ENCODE data around the gene GHSR. TPM values are rescaled to one million over a fixed set of nuclear protein-coding genes. Genes with fewer than 3 reads are reported as not detected.

Gene GHSR
- total and polyA plus RNA-seq, 3 donors from 2014 or later = 0.31 to 1.2 (median 0.63) TPM

DNA sequence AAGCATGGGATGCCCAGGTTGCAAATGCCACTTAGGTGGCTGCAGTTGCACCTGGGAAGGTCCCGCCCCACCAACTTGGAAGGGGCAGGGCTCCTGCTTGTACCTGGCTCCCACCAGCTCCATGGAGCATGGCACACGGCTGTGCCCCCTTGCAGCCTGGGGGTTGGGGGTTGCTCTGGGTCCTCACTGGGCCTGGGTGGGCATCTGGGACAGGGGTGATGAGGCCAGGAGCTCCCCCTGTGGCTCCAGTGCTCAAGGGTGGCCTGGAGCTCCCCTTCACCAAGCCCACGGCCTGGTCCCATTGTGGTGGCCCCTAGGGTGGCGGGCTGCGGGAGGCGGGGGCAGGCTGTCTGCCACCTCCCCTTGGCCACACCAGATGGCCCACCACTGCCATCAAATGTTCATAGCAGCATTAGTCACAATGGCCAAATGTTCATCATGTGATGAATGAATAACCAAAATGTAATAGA lies 36.7 kb downstream of the GHSR start:
- Histone ChIP-seq H3K9me3 (no peaks in the 10 kb centered on the region), H3K27ac (no peak overlapping the region), H3K27me3 (no peaks in the 10 kb centered on the region), H3K4me1 (no peaks in the 10 kb centered on the region), H3K36me3 (ENCODE audit: low read depth, missing control alignments) (no peaks in the 10 kb centered on the region), H3K4me3 (no peak overlapping the region)
- 93 to 100% methylated on average over 3 to 6 of the region's 6 CpGs for WGBS, 2 donors
- intact Hi-C loops (cut with DNase I; ENCODE audit: low total_unique reads) = no loop called here
- TF ChIP-seq, protein P1, sequence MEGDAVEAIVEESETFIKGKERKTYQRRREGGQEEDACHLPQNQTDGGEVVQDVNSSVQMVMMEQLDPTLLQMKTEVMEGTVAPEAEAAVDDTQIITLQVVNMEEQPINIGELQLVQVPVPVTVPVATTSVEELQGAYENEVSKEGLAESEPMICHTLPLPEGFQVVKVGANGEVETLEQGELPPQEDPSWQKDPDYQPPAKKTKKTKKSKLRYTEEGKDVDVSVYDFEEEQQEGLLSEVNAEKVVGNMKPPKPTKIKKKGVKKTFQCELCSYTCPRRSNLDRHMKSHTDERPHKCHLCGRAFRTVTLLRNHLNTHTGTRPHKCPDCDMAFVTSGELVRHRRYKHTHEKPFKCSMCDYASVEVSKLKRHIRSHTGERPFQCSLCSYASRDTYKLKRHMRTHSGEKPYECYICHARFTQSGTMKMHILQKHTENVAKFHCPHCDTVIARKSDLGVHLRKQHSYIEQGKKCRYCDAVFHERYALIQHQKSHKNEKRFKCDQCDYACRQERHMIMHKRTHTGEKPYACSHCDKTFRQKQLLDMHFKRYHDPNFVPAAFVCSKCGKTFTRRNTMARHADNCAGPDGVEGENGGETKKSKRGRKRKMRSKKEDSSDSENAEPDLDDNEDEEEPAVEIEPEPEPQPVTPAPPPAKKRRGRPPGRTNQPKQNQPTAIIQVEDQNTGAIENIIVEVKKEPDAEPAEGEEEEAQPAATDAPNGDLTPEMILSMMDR (IDR thresholded peaks at IDR 0.05) = no peak
- no peak for TF ChIP-seq POLR2A (IDR thresholded peaks at IDR 0.05)
- no peak for DNase-seq

DNA sequence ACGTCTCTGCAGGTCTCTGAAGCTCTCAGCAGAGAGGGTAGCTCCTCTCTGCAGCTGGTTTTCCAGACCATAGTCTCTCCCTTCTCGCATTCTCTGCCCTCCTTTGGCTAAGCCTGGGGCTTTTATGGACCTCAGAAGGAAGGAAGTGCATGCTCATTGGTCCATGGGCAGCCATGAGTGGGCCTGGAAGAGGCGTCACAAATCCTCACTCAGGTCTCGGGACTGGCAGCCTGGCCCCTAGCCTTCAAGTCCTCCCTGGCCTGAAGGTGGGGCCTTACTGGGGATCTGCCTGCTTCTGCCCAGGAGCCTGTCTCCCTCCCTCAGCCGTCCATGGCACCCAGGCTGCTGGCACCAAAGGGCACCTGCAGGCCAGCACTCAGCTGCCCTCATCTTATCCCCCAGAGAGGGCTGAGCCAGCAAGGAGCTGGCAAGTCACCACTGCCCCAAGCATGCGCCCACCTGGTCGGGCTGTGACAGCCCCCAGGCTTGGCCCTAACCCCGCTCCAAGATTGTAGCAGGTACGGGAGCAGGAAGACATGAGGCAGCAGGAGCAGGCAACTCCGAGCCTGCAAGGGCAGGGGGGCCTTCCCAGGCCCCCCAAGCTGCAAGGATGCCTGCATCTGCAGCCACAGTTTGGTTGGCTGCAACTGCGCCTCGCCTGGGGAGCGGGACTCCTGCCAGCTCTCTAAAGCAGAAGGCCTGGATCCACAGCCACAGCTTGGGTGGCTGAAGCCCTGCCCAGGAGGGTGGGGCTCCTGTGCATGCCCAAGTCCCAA lies 37.4 kb downstream of the GHSR start:
- H3K27me3 ChIP-seq = no peaks in the 10 kb centered on the region
- 70 to 81% methylated on average over 5 to 13 of the region's 13 CpGs for WGBS, 2 donors
- no peaks in the 10 kb centered on the region for H3K4me1 ChIP-seq
- intact Hi-C loops (cut with DNase I; ENCODE audit: low total_unique reads) = no loop called here
- H3K36me3 ChIP-seq (ENCODE audit: low read depth, missing control alignments) = no peaks in the 10 kb centered on the region
- H3K27ac ChIP-seq = no peak overlapping the region
- H3K9me3 ChIP-seq = no peaks in the 10 kb centered on the region
- no peak for DNase-seq
- no peak overlapping the region for H3K4me3 ChIP-seq
- TF ChIP-seq POLR2A (IDR thresholded peaks at IDR 0.05) = no peak
- TF ChIP-seq, protein P1 (IDR thresholded peaks at IDR 0.05) = no peak

DNA sequence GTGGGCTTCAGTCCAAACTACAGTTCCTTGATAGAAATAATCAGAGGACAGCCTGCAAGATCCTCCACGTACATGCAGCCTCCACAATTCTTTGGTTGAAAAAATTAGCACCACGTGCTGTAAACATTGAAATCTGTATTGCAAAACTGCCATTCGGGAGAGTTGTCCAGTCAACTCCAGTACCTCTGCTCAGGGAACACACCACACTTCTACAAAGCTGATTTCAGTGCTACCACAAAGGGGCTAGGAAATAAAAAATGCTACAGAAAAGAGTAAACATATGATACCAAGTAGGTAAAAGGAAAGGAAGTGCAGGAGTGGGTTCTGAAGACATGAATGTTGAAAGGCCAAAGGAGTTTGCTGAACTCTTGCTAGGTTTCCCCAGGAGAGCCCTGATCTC lies 40.4 kb downstream of the GHSR start:
- no peak for DNase-seq
- H3K4me1 ChIP-seq = no peaks in the 10 kb centered on the region
- H3K27ac ChIP-seq = no peak overlapping the region
- H3K4me3 ChIP-seq = no peak overlapping the region
- no peaks in the 10 kb centered on the region for H3K36me3 ChIP-seq (ENCODE audit: low read depth, missing control alignments)
- H3K9me3 ChIP-seq = no peaks in the 10 kb centered on the region
- H3K27me3 ChIP-seq = no peaks in the 10 kb centered on the region
- intact Hi-C loops (cut with DNase I; ENCODE audit: low total_unique reads) = no loop called here
- TF ChIP-seq POLR2A (IDR thresholded peaks at IDR 0.05) = no peak
- TF ChIP-seq, protein P1 (IDR thresholded peaks at IDR 0.05) = no peak
- WGBS, 2 donors = 74 to 78% methylated on average over 3 of the region's 3 CpGs

DNA sequence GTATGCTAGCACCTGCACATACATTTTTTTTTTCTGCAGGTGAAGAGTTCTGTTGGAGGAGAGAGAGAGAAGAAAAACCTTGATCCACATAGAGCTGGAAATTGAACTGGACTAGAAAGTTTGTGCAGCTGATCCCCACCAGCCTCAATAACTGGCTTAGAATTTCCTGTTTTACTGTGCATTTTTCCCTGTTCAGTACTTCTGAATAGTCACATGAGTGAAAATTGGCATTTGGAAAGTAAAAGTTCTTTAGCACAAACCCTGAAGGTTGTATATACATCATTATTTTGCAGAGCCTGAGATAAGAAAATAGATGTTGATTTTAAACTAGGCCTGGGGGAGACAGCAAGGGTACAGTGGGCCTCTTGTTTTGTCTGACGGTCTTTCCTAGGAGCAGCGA lies 42.3 kb downstream of the GHSR start:
- no peak for TF ChIP-seq POLR2A (IDR thresholded peaks at IDR 0.05)
- TF ChIP-seq, protein P1 (IDR thresholded peaks at IDR 0.05) = no peak
- intact Hi-C loops (cut with DNase I; ENCODE audit: low total_unique reads) = no loop called here
- 79 to 92% methylated on average over 2 of the region's 2 CpGs for WGBS, 2 donors
- Histone ChIP-seq H3K4me3 (no peak overlapping the region), H3K27ac (no peak overlapping the region), H3K36me3 (ENCODE audit: low read depth, missing control alignments) (no peaks in the 10 kb centered on the region), H3K9me3 (no peaks in the 10 kb centered on the region), H3K4me1 (no peaks in the 10 kb centered on the region), H3K27me3 (no peaks in the 10 kb centered on the region)
- no peak for DNase-seq
